Smooth muscle cell (in vitro differentiated cells): ENCODE results near the gene AHNAK2. TPM values are rescaled to one million over a fixed set of nuclear protein-coding genes. Genes with fewer than 3 reads are reported as not detected.

ENCODE experiments used
- DNase-seq: peaks from one replicate; lab custom pipeline; 2025; ENCODE audit not compliant: unreplicated experiment; lab: John Stamatoyannopoulos, UW
- H2AFZ ChIP-seq: fragments of 200-600 bp; sonication (generic); 2 replicates; pipeline ENCODE4 v1.6.0; 2016; ENCODE audit warnings: antibody characterized with exemption, low read depth, mild to moderate bottlenecking
- H3F3A ChIP-seq: fragments of 200-600 bp; sonication (generic); 2 replicates; pipeline ENCODE4 v1.6.0; 2017; ENCODE audit warnings: antibody characterized with exemption, low read depth
- H3K27ac ChIP-seq: fragments of 200-600 bp; sonication (generic); 2 replicates; pipeline ENCODE4 v1.5.1; 2016; ENCODE audit warnings: low read depth, mild to moderate bottlenecking
- H3K27me3 ChIP-seq: fragments of 200-600 bp; sonication (generic); 2 replicates; pipeline ENCODE4 v1.6.1; 2016; ENCODE audit warnings: low read depth, mild to moderate bottlenecking
- H3K36me3 ChIP-seq: fragments of 200-600 bp; sonication (generic); 2 replicates; pipeline ENCODE4 v1.5.1; 2016; ENCODE audit warnings: low read depth
- H3K4me1 ChIP-seq: fragments of 200-600 bp; sonication (generic); 2 replicates; pipeline ENCODE4 v1.5.1; 2016; ENCODE audit warnings: low read depth
- H3K4me2 ChIP-seq: fragments of 200-600 bp; sonication (generic); 2 replicates; pipeline ENCODE4 v1.6.0; 2016; ENCODE audit warnings: mild to moderate bottlenecking
- H3K4me3 ChIP-seq: fragments of 200-600 bp; sonication (generic); 2 replicates; pipeline ENCODE4 v1.5.1; 2016; ENCODE audit warnings: mild to moderate bottlenecking
- H3K79me2 ChIP-seq: fragments of 200-600 bp; sonication (generic); 2 replicates; pipeline ENCODE4 v1.6.0; 2016; ENCODE audit warnings: low read depth, mild to moderate bottlenecking
- H3K9ac ChIP-seq: fragments of 200-600 bp; sonication (generic); 2 replicates; pipeline ENCODE4 v1.6.0; 2016; ENCODE audit warnings: low read depth
- H3K9me3 ChIP-seq: fragments of 200-600 bp; sonication (generic); replicated peaks from 2 replicates; pipeline ENCODE4 v1.5.1; 2016; ENCODE audit warnings: low read depth
- H4K20me1 ChIP-seq: fragments of 200-600 bp; sonication (generic); 2 replicates; pipeline ENCODE4 v1.6.0; 2016; ENCODE audit warnings: low read depth
- WGBS: methylation state at CpG from one replicate; pipeline ENCODE4 v1.1.7; 2016; ENCODE audit warnings: low lambda C conversion rate; 5-methylcytosine and 5-hydroxymethylcytosine counted together
- polyA plus RNA-seq: library from polyadenylated mRNA; unstranded; fragments of >200 nt; fragmentation: Nextera tagmentation; extraction: Ambion mirVana; gene quantifications from 2 replicates; pipeline ENCODE4 v1.2.1, GENCODE V29; 2016
- total RNA-seq: library from RNA; depleted of rRNA; stranded (reverse); fragments of >200 nt; gene quantifications from 2 replicates; pipeline ENCODE4 v1.2.3, GENCODE V29; 2014
- TF ChIP-seq, protein P1 (sequence below): fragments of 200-600 bp; sonication (generic); IDR thresholded peaks from 2 replicates; pipeline ENCODE4 v1.5.1; 2017; ENCODE audit warnings: borderline replicate concordance, mild to moderate bottlenecking, antibody characterized with exemption; ENCODE audit not compliant: insufficient read depth, poor library complexity, severe bottlenecking

Gene AHNAK2
- total and polyA plus RNA-seq, 2 experiments from 2014 or later = 10.3 to 53.8 TPM

DNA sequence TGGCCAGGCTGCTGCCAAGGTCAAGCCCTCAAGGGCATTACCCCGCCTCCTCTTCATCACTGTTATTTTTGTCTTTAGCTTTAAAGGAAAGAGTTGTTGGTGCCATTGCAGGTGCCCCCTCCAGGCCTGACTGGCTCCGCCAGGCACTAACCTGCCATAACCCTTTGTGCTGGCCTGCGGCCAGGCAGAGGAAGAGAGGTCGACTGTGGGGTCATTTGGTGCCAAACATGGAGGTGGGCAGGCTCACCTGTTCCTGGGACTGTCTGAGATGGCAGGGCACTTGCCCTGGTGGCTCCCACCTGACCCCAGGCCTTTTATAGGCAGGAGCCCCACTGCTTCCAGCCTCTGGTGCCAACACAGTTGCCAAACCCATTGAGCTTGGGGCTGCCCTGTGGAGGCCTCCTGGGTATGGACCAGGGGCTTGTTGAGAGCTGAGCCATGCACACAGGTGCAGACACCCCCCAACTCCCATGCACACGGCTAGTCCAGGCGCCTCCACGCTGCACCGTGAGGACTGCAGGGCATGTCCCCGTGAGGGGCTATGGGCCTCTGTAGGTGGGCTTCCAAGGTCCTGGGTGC, 82.9 kb downstream of the AHNAK2 start:
- no peaks in the 10 kb centered on the region for H3K79me2 ChIP-seq
- no peak overlapping the region for H3K4me3 ChIP-seq
- no peak overlapping the region for H3K27ac ChIP-seq
- DNase-seq = no peak
- TF ChIP-seq, protein P1, sequence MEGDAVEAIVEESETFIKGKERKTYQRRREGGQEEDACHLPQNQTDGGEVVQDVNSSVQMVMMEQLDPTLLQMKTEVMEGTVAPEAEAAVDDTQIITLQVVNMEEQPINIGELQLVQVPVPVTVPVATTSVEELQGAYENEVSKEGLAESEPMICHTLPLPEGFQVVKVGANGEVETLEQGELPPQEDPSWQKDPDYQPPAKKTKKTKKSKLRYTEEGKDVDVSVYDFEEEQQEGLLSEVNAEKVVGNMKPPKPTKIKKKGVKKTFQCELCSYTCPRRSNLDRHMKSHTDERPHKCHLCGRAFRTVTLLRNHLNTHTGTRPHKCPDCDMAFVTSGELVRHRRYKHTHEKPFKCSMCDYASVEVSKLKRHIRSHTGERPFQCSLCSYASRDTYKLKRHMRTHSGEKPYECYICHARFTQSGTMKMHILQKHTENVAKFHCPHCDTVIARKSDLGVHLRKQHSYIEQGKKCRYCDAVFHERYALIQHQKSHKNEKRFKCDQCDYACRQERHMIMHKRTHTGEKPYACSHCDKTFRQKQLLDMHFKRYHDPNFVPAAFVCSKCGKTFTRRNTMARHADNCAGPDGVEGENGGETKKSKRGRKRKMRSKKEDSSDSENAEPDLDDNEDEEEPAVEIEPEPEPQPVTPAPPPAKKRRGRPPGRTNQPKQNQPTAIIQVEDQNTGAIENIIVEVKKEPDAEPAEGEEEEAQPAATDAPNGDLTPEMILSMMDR = no peak
- H3K36me3 ChIP-seq = no peaks in the 10 kb centered on the region
- WGBS = 95% methylated on average over 9 of the region's 9 CpGs
- no peaks in the 10 kb centered on the region for H3F3A ChIP-seq
- no peak overlapping the region for H3K4me2 ChIP-seq
- no peak overlapping the region for H3K9ac ChIP-seq
- no peak overlapping the region for H2AFZ ChIP-seq
- H3K4me1 ChIP-seq = no peaks in the 10 kb centered on the region
- no peaks in the 10 kb centered on the region for H3K9me3 ChIP-seq
- no peaks in the 10 kb centered on the region for H4K20me1 ChIP-seq
- no peaks in the 10 kb centered on the region for H3K27me3 ChIP-seq

DNA sequence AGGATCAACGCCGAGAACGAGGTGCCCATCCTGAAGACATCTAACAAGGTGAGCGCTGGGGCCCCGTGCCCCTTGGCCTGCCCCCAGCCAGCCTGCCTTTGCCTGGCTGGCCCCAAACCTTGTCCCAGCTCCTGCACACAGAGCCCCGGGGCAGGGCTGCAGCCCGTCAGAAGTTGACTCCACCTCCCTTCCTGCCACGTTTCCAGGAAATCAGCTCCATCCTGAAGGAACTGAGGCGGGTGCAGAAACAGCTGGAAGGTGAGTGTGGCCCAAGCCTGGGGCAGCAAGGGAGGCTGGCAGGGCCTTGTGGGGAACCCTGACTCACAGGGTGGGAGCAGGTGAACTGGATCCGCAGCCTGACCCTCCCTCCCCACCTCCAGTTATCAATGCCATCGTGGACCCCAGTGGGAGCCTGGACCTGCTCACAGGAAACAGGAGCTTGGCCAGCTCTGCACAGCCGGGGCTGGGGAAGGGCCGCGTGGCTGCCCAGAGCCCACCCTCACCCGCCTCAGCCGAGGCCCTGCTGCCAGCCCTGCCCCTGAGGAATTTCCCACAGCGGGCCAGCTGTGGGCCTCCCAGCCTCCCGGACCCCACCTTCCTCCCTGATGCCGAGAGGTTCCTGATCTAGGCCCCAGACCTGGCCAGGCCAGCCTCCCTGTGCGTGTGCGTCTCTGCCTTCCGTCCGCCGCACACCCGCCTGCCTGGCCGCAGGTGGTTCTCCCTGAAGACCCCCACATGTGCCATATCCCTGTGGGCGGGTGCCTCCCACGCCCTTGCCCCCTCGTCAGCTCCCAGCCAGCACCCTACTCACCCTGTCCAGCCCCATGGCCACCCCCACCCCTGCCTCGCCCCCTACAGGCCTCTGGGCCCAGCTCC, 83.6 kb downstream of the AHNAK2 start:
- no peak overlapping the region for H3K27ac ChIP-seq
- H2AFZ ChIP-seq = no peak overlapping the region
- H4K20me1 ChIP-seq = no peaks in the 10 kb centered on the region
- no peaks in the 10 kb centered on the region for H3K36me3 ChIP-seq
- TF ChIP-seq, protein P1 = no peak
- no peaks in the 10 kb centered on the region for H3K4me1 ChIP-seq
- no peak overlapping the region for H3K4me2 ChIP-seq
- no peak overlapping the region for H3K4me3 ChIP-seq
- no peaks in the 10 kb centered on the region for H3K79me2 ChIP-seq
- no peak for DNase-seq
- H3F3A ChIP-seq = no peaks in the 10 kb centered on the region
- no peak overlapping the region for H3K9ac ChIP-seq
- H3K27me3 ChIP-seq = no peaks in the 10 kb centered on the region
- 95% methylated on average over 25 of the region's 30 CpGs for WGBS
- H3K9me3 ChIP-seq = no peaks in the 10 kb centered on the region

DNA sequence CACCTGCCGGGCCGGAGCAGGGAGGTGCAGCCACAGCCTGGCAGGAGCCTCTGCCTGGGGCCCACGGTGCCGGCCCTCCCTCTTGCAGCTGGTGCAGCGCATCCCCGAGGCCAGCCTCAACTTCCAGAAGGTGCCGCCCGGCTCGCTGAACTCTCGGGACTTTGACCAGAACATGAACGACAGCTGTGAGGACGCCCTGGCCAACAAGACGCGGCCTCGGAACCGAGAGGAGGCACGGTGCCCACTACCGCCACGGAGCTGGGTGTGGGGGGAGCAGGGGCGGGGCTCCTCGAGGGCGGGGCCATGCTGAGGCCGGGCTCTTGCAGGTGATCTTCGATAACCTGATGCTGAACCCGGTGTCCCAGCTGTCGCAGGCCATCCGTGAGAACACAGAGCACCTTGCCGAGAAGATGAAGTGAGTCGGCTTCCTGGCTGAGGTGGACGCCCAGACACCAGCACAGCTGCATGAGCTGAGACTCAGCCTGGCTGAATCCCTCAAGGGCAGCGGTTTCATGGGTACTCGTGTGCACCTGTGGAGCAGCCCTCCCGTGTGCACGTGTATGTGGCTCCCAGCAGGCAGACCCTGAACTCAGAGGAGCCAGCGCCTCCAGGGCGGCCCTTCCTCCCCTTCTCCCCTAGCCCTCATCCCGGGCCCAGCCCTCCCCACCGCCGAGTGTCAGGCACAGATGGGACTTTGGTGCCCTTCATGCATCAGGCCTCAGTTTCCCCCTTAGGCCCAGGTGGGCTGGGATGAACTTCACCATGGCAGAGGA, 84.6 kb downstream of the AHNAK2 start:
- Histone ChIP-seq H3F3A (no peaks in the 10 kb centered on the region), H3K9me3 (no peaks in the 10 kb centered on the region), H3K36me3 (no peaks in the 10 kb centered on the region), H3K27me3 (no peaks in the 10 kb centered on the region), H3K4me1 (no peaks in the 10 kb centered on the region), H3K27ac (no peak overlapping the region), H3K9ac (no peak overlapping the region), H3K79me2 (no peaks in the 10 kb centered on the region), H4K20me1 (no peaks in the 10 kb centered on the region), H3K4me3 (no peak overlapping the region), H2AFZ (no peak overlapping the region), H3K4me2 (no peak overlapping the region)
- no peak for DNase-seq
- WGBS = 94% methylated on average over 38 of the region's 39 CpGs
- TF ChIP-seq, protein P1 = no peak
